ENCODE results near the gene TMEM30B. TPM values are rescaled to one million over a fixed set of nuclear protein-coding genes. Genes with fewer than 3 reads are reported as not detected.
A peak's percentile ranks its signal among the peaks of the same experiment; 100 is the strongest.

TMEM30B gene
- total and polyA plus RNA-seq, 2 experiments from 2014 or later: 0.35 to 1.7 TPM

DNA sequence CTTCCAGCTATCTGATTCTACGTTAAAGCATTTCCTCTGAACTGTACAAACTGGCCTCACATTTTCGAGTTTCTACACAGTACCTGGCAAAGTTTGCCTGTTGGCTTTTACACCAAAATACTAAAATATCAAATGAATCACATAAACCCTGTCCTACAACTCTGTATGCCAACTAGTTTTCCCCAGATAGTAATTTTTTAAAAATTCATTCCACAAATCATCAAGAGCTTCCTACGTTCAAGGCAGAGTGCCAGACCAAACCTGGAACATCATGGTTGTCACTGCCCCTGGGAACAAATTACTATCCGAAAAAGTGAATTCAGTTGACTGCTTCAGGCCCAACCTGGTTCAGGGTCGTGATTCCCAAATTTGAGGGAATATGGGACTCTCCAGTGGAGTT lies 2.1 kb downstream of the TMEM30B start:
- Histone ChIP-seq H3K9ac (no peak overlapping the region), H3K79me2 (ENCODE audit: insufficient read depth) (no peaks in the 10 kb centered on the region), H3K9me3 (ENCODE audit: low read depth) (no peaks in the 10 kb centered on the region), H2AFZ (no peak overlapping the region), H3K27ac (no peak overlapping the region), H3K27me3 (replicated peaks; ENCODE audit: insufficient read depth) (no peaks in the 10 kb centered on the region), H3K9me2 (ENCODE audit: insufficient read depth) (no peaks in the 10 kb centered on the region), H3K4me2 (ENCODE audit: unreplicated experiment) (no peak overlapping the region), H3K36me3 (ENCODE audit: low read depth) (no peaks in the 10 kb centered on the region), H3F3A (ENCODE audit: insufficient read depth) (peaks cover 14% of the 10 kb centered on the region), H3K4me1 (ENCODE audit: insufficient read depth) (peaks cover 12% of the 10 kb centered on the region; the same call in 1 of the 2 replicates), H4K20me1 (ENCODE audit: insufficient read depth) (no peaks in the 10 kb centered on the region), H3K4me3 (no peak overlapping the region)
- peak; percentile 9 for DNase-seq
- 30 to 32% methylated on average over 5 of the region's 5 CpGs for WGBS, 2 experiments (ENCODE audit: low coverage in 1 of 2, low lambda C conversion rate in 2 of 2, missing lambda C conversion rate in 2 of 2)
- in situ Hi-C loops (cut with MboI): loop anchor here (25.0 kb wide), 1 partner anchor 942 kb away; no protein-coding TSS in a partner anchor
- TF ChIP-seq EZH2phosphoT487 (IDR thresholded peaks at IDR 0.05; ENCODE audit: insufficient read depth, low read depth) (no peak), EZH2 (IDR thresholded peaks at IDR 0.05; ENCODE audit: insufficient read depth, poor library complexity, severe bottlenecking) (no peak)

DNA sequence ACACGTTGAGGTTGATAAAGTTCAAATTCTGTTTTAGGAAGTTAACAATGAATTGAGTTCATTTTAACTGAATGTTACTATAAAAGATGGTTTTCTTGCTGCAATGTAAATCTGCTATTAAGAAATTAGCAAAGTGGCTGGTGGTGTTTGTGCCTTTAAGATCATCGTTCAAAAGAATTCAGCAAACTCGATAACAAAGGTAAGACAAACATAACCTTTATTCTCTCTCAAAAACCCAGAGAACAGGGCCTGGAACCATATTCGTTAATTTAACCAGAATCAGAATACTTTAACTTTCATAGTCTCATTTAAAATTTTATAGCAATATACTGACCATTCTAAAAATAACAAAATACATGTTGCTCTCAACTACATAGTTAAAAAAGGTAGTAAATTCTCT lies 3.4 kb downstream of the TMEM30B start:
- Histone ChIP-seq H3K4me3 (no peak overlapping the region), H3K27me3 (replicated peaks; ENCODE audit: insufficient read depth) (no peaks in the 10 kb centered on the region), H3K9me3 (ENCODE audit: low read depth) (no peaks in the 10 kb centered on the region), H3F3A (ENCODE audit: insufficient read depth) (peaks cover 14% of the 10 kb centered on the region), H3K4me2 (ENCODE audit: unreplicated experiment) (no peak overlapping the region), H2AFZ (no peak overlapping the region), H3K36me3 (ENCODE audit: low read depth) (no peaks in the 10 kb centered on the region), H3K9ac (no peak overlapping the region), H4K20me1 (ENCODE audit: insufficient read depth) (no peaks in the 10 kb centered on the region), H3K79me2 (ENCODE audit: insufficient read depth) (no peaks in the 10 kb centered on the region), H3K27ac (no peak overlapping the region), H3K4me1 (ENCODE audit: insufficient read depth) (peaks cover 12% of the 10 kb centered on the region; the same call in 1 of the 2 replicates), H3K9me2 (ENCODE audit: insufficient read depth) (no peaks in the 10 kb centered on the region)
- WGBS, 2 experiments (ENCODE audit: low coverage in 1 of 2, low lambda C conversion rate in 2 of 2, missing lambda C conversion rate in 2 of 2): 73 to 75% methylated on average over 4 of the region's 4 CpGs
- TF ChIP-seq EZH2 (IDR thresholded peaks at IDR 0.05; ENCODE audit: insufficient read depth, poor library complexity, severe bottlenecking) (no peak), EZH2phosphoT487 (IDR thresholded peaks at IDR 0.05; ENCODE audit: insufficient read depth, low read depth) (no peak)
- in situ Hi-C loops (cut with MboI): loop anchor here (25.0 kb wide), 1 partner anchor 940 kb away; no protein-coding TSS in a partner anchor
- no peak for DNase-seq

DNA sequence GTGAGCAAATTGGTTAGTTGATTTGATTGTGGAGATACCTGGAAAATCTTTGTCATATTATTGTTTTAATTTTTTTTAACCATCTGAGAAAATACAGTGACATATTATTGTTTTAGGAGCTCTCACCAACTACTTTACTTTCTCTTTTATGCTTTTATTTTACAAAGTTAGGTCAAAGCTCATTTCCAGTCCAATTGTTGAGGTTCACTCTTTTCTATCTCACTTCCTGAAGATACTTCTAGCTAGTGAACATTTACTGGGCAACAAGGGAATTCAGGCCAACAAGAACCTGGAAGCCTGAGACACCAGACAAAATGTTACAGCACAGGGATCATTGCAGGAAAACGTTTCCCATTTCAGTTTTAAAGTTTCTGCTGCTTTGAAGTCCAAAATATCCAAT lies 3.9 kb downstream of the TMEM30B start:
- Histone ChIP-seq H3K27me3 (replicated peaks; ENCODE audit: insufficient read depth) (no peaks in the 10 kb centered on the region), H3K4me3 (no peak overlapping the region), H3K79me2 (ENCODE audit: insufficient read depth) (no peaks in the 10 kb centered on the region), H3K9me2 (ENCODE audit: insufficient read depth) (no peaks in the 10 kb centered on the region), H4K20me1 (ENCODE audit: insufficient read depth) (no peaks in the 10 kb centered on the region), H3K4me2 (ENCODE audit: unreplicated experiment) (no peak overlapping the region), H3K9ac (no peak overlapping the region), H3K9me3 (ENCODE audit: low read depth) (no peaks in the 10 kb centered on the region), H3F3A (ENCODE audit: insufficient read depth) (peaks cover 11% of the 10 kb centered on the region), H3K4me1 (ENCODE audit: insufficient read depth) (peaks cover 8% of the 10 kb centered on the region; the same call in 1 of the 2 replicates), H3K27ac (no peak overlapping the region), H2AFZ (no peak overlapping the region), H3K36me3 (ENCODE audit: low read depth) (no peaks in the 10 kb centered on the region)
- no peak for TF ChIP-seq EZH2 (IDR thresholded peaks at IDR 0.05; ENCODE audit: insufficient read depth, poor library complexity, severe bottlenecking)
- no peak for TF ChIP-seq EZH2phosphoT487 (IDR thresholded peaks at IDR 0.05; ENCODE audit: insufficient read depth, low read depth)
- WGBS, 2 experiments (ENCODE audit: low coverage in 1 of 2, low lambda C conversion rate in 2 of 2, missing lambda C conversion rate in 2 of 2): 43 to 48% methylated on average over 1 of the region's 1 CpG
- no peak for DNase-seq
- in situ Hi-C loops (cut with MboI): loop anchor here (25.0 kb wide), 1 partner anchor 940 kb away; no protein-coding TSS in a partner anchor

DNA sequence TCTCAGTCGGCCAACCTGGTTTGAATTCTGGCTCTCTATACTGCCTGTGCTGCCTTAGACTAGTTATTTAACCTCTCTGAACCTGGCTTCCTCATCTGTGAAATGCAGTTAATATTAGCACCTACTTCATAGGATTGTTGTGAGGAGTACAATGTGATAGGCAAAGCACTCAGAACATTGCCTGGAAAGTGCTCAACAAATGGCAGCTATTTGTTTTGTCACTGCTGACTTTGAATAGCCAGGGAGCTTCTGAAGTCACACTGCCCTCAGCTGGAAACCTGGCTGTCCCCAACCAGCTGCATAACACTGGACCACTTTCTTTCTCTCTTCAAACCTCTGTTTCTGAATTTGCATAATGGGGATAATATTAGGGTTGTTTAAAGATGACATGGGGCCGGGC lies 9.6 kb downstream of the TMEM30B start:
- in situ Hi-C loops (cut with MboI): no loop called here
- WGBS, 2 experiments (ENCODE audit: low coverage in 1 of 2, low lambda C conversion rate in 2 of 2, missing lambda C conversion rate in 2 of 2): 70 to 72% methylated on average over 2 of the region's 2 CpGs

More for the DNA sequence above, 9.6 kb downstream of the TMEM30B start:
- no peak overlapping the region for H3K4me3 ChIP-seq
- no peaks in the 10 kb centered on the region for H3K9me3 ChIP-seq (ENCODE audit: low read depth)
- H3K27ac ChIP-seq: no peak overlapping the region
- H3K4me1 ChIP-seq (ENCODE audit: insufficient read depth): peaks cover 15% of the 10 kb centered on the region; the same call in 1 of the 2 replicates
- H3K79me2 ChIP-seq (ENCODE audit: insufficient read depth): no peaks in the 10 kb centered on the region
- H3K27me3 ChIP-seq (replicated peaks; ENCODE audit: insufficient read depth): no peaks in the 10 kb centered on the region
- no peak overlapping the region for H2AFZ ChIP-seq
- no peak for DNase-seq
- H3K9ac ChIP-seq: no peak overlapping the region
- H3K4me2 ChIP-seq (ENCODE audit: unreplicated experiment): no peak overlapping the region
- no peaks in the 10 kb centered on the region for H3K36me3 ChIP-seq (ENCODE audit: low read depth)
- no peaks in the 10 kb centered on the region for H4K20me1 ChIP-seq (ENCODE audit: insufficient read depth)
- no peaks in the 10 kb centered on the region for H3K9me2 ChIP-seq (ENCODE audit: insufficient read depth)
- no peak for TF ChIP-seq EZH2phosphoT487 (IDR thresholded peaks at IDR 0.05; ENCODE audit: insufficient read depth, low read depth)
- TF ChIP-seq EZH2 (IDR thresholded peaks at IDR 0.05; ENCODE audit: insufficient read depth, poor library complexity, severe bottlenecking): no peak
- H3F3A ChIP-seq (ENCODE audit: insufficient read depth): 0 out of 2 replicates have a peak, but pooled peaks cover 7% of the 10 kb centered on the region

Measured in GM23248 (cell line).